ENCODE data around the gene GSK3B. TPM values are rescaled to one million over a fixed set of nuclear protein-coding genes. Genes with fewer than 3 reads are reported as not detected.
"Not testable (repeated sequence)": the region's sequence is repeated elsewhere in the genome, so short reads cannot be mapped to it uniquely, and the experiment has no call there.

The GSK3B gene
- total and polyA plus RNA-seq, 10 of the 15 experiments (the other 5 are each of a cell fraction or from before 2014, with no cell fraction given) = 8.5 to 49.8 (median 25.5) TPM

DNA sequence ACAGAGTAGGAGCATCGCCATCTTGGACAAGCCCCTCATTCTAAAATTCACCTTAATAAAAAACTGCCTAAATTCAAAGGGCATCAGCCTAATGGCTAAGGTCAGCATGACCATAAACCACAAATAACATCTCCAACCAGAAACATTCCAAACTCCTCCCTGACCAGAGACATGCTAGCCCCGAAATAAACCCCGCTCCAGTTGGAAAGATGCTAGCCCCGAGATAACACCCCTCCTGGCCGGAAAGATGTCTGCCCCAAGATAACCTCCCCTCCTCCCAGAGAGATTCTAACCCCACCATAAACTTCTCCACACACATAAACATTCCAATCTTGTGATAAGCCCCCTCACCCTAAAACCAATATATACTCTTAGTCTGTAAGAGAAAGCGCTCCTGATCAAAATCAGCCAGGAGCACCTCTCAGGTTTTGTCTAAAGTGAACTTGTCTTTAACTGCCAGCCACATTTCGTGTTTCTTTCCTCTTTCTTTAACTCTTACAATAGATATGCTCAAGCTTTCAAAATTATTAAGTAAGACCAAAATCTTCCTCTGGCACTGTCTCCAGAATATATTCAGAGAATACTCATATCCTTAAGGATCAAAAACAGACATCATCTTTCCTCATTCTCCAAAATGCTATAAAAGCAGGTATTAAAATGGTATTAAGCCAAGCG, 104.1 kb downstream of the GSK3B start (continued):
- TF ChIP-seq, protein P1, sequence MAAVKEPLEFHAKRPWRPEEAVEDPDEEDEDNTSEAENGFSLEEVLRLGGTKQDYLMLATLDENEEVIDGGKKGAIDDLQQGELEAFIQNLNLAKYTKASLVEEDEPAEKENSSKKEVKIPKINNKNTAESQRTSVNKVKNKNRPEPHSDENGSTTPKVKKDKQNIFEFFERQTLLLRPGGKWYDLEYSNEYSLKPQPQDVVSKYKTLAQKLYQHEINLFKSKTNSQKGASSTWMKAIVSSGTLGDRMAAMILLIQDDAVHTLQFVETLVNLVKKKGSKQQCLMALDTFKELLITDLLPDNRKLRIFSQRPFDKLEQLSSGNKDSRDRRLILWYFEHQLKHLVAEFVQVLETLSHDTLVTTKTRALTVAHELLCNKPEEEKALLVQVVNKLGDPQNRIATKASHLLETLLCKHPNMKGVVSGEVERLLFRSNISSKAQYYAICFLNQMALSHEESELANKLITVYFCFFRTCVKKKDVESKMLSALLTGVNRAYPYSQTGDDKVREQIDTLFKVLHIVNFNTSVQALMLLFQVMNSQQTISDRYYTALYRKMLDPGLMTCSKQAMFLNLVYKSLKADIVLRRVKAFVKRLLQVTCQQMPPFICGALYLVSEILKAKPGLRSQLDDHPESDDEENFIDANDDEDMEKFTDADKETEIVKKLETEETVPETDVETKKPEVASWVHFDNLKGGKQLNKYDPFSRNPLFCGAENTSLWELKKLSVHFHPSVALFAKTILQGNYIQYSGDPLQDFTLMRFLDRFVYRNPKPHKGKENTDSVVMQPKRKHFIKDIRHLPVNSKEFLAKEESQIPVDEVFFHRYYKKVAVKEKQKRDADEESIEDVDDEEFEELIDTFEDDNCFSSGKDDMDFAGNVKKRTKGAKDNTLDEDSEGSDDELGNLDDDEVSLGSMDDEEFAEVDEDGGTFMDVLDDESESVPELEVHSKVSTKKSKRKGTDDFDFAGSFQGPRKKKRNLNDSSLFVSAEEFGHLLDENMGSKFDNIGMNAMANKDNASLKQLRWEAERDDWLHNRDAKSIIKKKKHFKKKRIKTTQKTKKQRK (IDR thresholded peaks at IDR 0.05; ENCODE audit: low read depth, low read length) = no peak
- TF ChIP-seq RFX5 (IDR thresholded peaks at IDR 0.05; ENCODE audit: low read depth, low read length) (no peak), KAT2A (conservative IDR thresholded peaks at IDR 0.05; ENCODE audit: control insufficient read depth, low read depth, low read length) (no peak), MAX (IDR thresholded peaks at IDR 0.05; ENCODE audit: low read depth, low read length) (no peak), CHD1 (IDR thresholded peaks at IDR 0.05; ENCODE audit: low read depth, low read length) (no peak), CBFB (IDR thresholded peaks at IDR 0.05; ENCODE audit: low read depth) (no peak), REST (IDR thresholded peaks at IDR 0.05; ENCODE audit: low read depth, low read length) (no peak), ZNF217 (IDR thresholded peaks at IDR 0.05) (no peak)

DNA sequence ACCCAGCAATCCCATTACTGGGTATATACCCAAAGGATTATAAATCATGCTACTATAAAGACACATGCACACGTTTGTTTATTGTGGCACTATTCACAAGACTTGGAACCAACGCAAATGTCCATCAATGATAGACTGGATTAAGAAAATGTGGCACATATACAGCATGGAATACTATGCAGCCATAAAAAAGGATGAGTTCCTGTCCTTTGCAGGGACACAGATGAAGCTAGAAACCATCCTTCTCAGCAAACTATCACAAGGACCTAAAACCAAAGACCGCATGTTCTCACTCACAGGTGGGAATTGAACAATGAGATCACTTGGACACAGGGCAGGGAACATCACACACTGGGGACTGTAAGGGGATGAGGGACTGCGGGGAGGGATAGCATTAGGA, 107.4 kb downstream of the GSK3B start:
- intact Hi-C loops (cut with micrococcal nuclease; ENCODE audit: unreplicated experiment); DNase-seq (ENCODE audit: low read depth, low spot score); H3K36me3 ChIP-seq (ENCODE audit: control insufficient read depth in 2 of 2, insufficient read depth in 2 of 2, low read length in 1 of 2); H3K9me3 ChIP-seq (replicated peaks; ENCODE audit: control insufficient read depth, insufficient read depth, low read length); H3K4me1 ChIP-seq (ENCODE audit: control insufficient read depth, insufficient read depth, low read length); in situ Hi-C loops (cut with MboI); H3K9ac ChIP-seq (ENCODE audit: control insufficient read depth, insufficient read depth, low read length); RAD21 ChIA-PET (ENCODE audit: unreplicated experiment); H3K27me3 ChIP-seq (replicated peaks in 1 of 2; ENCODE audit: control insufficient read depth in 2 of 2, insufficient read depth in 2 of 2, low read length in 1 of 2); POLR2A ChIA-PET; H3K4me2 ChIP-seq (ENCODE audit: control insufficient read depth, insufficient read depth); SMC1A ChIA-PET (ENCODE audit: uncharacterized antibody, unreplicated experiment); H2AFZ ChIP-seq (ENCODE audit: control insufficient read depth, low read depth, low read length); FAIRE-seq; CTCF ChIA-PET; ATAC-seq; H4K20me1 ChIP-seq (ENCODE audit: control insufficient read depth, insufficient read depth); H3K27ac ChIP-seq (ENCODE audit: control insufficient read depth, insufficient read depth); BruUV-seq (replicated peaks); H3K4me3 ChIP-seq: not testable (repeated sequence)
- WGBS (ENCODE audit: insufficient coverage, insufficient replicate concordance, low lambda C conversion rate, missing lambda C conversion rate) = 99% methylated on average over 4 of the region's 4 CpGs
- peaks cover 28% of the 10 kb centered on the region for H3K79me2 ChIP-seq (ENCODE audit: control insufficient read depth, insufficient read depth, low read length)
